Measurements from ENCODE around the gene BCAS3.

BCAS3 gene

GRCh38 chr17:61212655-61213054, 535.0 kb downstream of the BCAS3 start:
- no peak for DNase-seq

GRCh38 chr17:61214753-61215152, 537.1 kb downstream of the BCAS3 start:
- no peak for DNase-seq

- no peak for DNase-seq
Measured at GRCh38 chr17:61216066-61216465, 538.4 kb downstream of the BCAS3 start.

- no peak for DNase-seq
Measured at GRCh38 chr17:61217878-61218437, 540.3 kb downstream of the BCAS3 start.

- no peak for DNase-seq
Measured at GRCh38 chr17:61218438-61218837, 540.8 kb downstream of the BCAS3 start.

- no peak for DNase-seq
Measured at GRCh38 chr17:61219460-61219859, 541.8 kb downstream of the BCAS3 start.

- no peak for DNase-seq
Measured at GRCh38 chr17:61221181-61221580, 543.5 kb downstream of the BCAS3 start.

GRCh38 chr17:61221597-61222471, 544.2 kb downstream of the BCAS3 start:
- DNase-seq = peak; percentile 25

GRCh38 chr17:61223725-61224124, 546.1 kb downstream of the BCAS3 start:
- DNase-seq = no peak

GRCh38 chr17:61225178-61225882, 547.7 kb downstream of the BCAS3 start:
- no peak for DNase-seq

- no peak for DNase-seq
Measured at GRCh38 chr17:61227866-61228265, 550.2 kb downstream of the BCAS3 start.

- DNase-seq = no peak
Measured at GRCh38 chr17:61230461-61230860, 552.8 kb downstream of the BCAS3 start.

GRCh38 chr17:61230972-61231820, 553.5 kb downstream of the BCAS3 start:
- DNase-seq = no peak

- DNase-seq = no peak
Measured at GRCh38 chr17:61232871-61233270, 555.2 kb downstream of the BCAS3 start.

GRCh38 chr17:61233991-61234750, 556.5 kb downstream of the BCAS3 start:
- DNase-seq = no peak

GRCh38 chr17:61235001-61235826, 557.6 kb downstream of the BCAS3 start:
- DNase-seq = no peak

- no peak for DNase-seq
Measured at GRCh38 chr17:61235827-61236197, 558.2 kb downstream of the BCAS3 start.

GRCh38 chr17:61237275-61237674, 559.6 kb downstream of the BCAS3 start:
- DNase-seq = no peak

GRCh38 chr17:61238455-61238933, 560.8 kb downstream of the BCAS3 start:
- DNase-seq = no peak

GRCh38 chr17:61239327-61239726, 561.7 kb downstream of the BCAS3 start:
- no peak for DNase-seq

- no peak for DNase-seq
Measured at GRCh38 chr17:61239953-61240352, 562.3 kb downstream of the BCAS3 start.
